Activated CD4-positive, alpha-beta T cell treated with anti-CD3 and anti-CD28 coated beads, Interleukin-2, amount 10 ng/mL, durations not matched to agents 7 days and 5 days (primary cell): Measurements from ENCODE around the gene RPRD1A. TPM values are rescaled to one million over a fixed set of nuclear protein-coding genes. Genes with fewer than 3 reads are reported as not detected.

Source experiments
- CTCF ChIA-PET: fragments of 350-600 bp; sonication (Branson Sonifier 250); formaldehyde crosslinking; loops from one replicate; lab custom pipeline; 2021; ENCODE audit warnings: antibody characterized with exemption; lab: Charles Lee
- POLR2A ChIA-PET: fragments of 350-600 bp; sonication (Branson Sonifier 250); formaldehyde crosslinking; loops from one replicate; lab custom pipeline; 2021; ENCODE audit warnings: antibody characterized with exemption; lab: Charles Lee
- DNase-seq: peaks from one replicate; pipeline ENCODE4 v3.0.0-alpha.2; 2020
- H3K27ac Mint-ChIP-seq: one replicate; pipeline ENCODE4 v1.8.0; 2021; ENCODE audit warnings: mild to moderate bottlenecking, moderate library complexity, mixed read lengths
- H3K27me3 Mint-ChIP-seq: one replicate; pipeline ENCODE4 v1.8.0; 2021; ENCODE audit warnings: mixed read lengths
- H3K36me3 Mint-ChIP-seq: one replicate; pipeline ENCODE4 v1.8.0; 2021; ENCODE audit warnings: low read depth, mixed read lengths
- H3K4me1 Mint-ChIP-seq: one replicate; pipeline ENCODE4 v1.8.0; 2021; ENCODE audit warnings: mixed read lengths
- H3K4me3 Mint-ChIP-seq: one replicate; pipeline ENCODE4 v1.8.0; 2021; ENCODE audit warnings: mild to moderate bottlenecking, moderate library complexity, mixed read lengths
- H3K9me3 Mint-ChIP-seq: one replicate; pipeline ENCODE4 v1.8.0; 2021; ENCODE audit warnings: mixed read lengths
- total RNA-seq, 2 experiments: library from RNA; stranded (reverse); gene quantifications; one replicate each; pipeline ENCODE4 v1.2.3, GENCODE V29; 2021

Gene RPRD1A
- total RNA-seq, 2 experiments from 2014 or later: 29.2 to 29.4 TPM

DNA sequence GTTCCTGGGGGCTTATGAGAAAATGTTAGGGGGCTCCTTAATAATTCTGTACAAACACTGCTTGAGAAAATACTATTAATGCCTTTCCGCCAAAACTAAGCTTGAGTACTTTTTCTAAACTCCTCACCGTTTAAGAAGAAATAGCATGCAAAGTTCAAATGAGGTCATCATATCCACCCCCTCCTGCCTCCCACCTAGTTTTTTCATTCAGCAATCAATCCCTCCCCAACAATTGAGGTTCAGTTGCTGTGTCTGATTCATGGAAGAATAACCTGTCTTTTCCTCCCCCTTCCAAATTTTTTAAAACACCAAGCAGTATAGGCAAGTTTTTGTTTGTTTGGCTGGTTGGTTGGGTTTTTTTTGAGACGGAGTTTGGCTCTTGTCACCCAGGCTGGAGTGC, 119.3 kb downstream of the RPRD1A start:
- DNase-seq: no peak
- Mint-ChIP-seq H3K9me3 (no peaks in the 10 kb centered on the region), H3K4me1 (peaks cover 8% of the 10 kb centered on the region), H3K27me3 (peaks cover 5% of the 10 kb centered on the region), H3K36me3 (no peaks in the 10 kb centered on the region), H3K27ac (no peak overlapping the region), H3K4me3 (no peak overlapping the region)
- POLR2A ChIA-PET: no interaction called here
- CTCF ChIA-PET: interaction anchor here (1.4 kb wide), 1 partner anchor 26 kb away, joined by 3 read pairs; no protein-coding TSS in a partner anchor

DNA sequence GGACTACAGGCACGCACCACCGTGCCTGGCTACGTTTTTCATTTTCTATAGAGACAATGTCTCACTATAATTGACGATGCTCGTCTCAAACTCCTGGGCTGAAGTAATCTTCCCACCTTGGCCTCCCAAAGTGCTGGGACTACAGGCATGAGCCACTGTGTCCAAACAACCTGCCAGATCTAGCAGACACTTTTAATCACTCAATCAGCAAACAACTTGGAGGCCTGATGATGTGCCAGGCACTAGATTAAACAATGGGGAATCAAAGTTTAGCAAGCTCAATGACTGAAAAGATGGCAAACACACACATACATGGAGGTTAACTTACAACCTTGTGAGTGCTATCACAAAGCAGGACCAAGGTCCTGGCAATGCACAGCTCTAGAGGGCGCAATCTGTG, 124.7 kb downstream of the RPRD1A start:
- CTCF ChIA-PET: no interaction called here

DNA sequence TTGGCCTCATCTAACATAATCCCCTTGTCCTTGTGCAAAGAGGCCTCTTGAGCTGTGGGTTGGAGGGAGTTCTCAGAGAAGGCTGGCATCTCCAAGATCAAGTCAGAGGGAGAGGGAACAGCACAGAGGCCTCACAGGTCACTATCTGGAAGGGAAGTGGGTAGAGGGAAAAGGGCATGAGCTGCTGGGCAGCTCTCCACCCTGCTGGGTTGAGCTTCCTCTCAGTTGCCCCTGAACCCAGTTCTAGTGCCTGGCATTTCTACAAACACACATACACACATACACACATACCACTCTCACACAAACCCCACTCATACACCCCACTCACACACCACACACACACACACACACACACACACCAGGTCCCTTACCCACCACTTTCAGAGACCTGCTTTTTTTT, 125.2 kb downstream of the RPRD1A start:
- POLR2A ChIA-PET: no interaction called here
- no peak overlapping the region for H3K27ac Mint-ChIP-seq
- CTCF ChIA-PET: no interaction called here
- no peaks in the 10 kb centered on the region for H3K4me1 Mint-ChIP-seq
- no peaks in the 10 kb centered on the region for H3K27me3 Mint-ChIP-seq
- DNase-seq: no peak
- no peaks in the 10 kb centered on the region for H3K9me3 Mint-ChIP-seq
- no peaks in the 10 kb centered on the region for H3K36me3 Mint-ChIP-seq
- H3K4me3 Mint-ChIP-seq: no peak overlapping the region

More for the DNA sequence above, 124.7 kb downstream of the RPRD1A start:
- H3K4me3 Mint-ChIP-seq: no peak overlapping the region
- no peaks in the 10 kb centered on the region for H3K4me1 Mint-ChIP-seq
- DNase-seq: no peak
- POLR2A ChIA-PET: no interaction called here
- H3K9me3 Mint-ChIP-seq: no peaks in the 10 kb centered on the region
- no peaks in the 10 kb centered on the region for H3K27me3 Mint-ChIP-seq
- no peak overlapping the region for H3K27ac Mint-ChIP-seq
- no peaks in the 10 kb centered on the region for H3K36me3 Mint-ChIP-seq

DNA sequence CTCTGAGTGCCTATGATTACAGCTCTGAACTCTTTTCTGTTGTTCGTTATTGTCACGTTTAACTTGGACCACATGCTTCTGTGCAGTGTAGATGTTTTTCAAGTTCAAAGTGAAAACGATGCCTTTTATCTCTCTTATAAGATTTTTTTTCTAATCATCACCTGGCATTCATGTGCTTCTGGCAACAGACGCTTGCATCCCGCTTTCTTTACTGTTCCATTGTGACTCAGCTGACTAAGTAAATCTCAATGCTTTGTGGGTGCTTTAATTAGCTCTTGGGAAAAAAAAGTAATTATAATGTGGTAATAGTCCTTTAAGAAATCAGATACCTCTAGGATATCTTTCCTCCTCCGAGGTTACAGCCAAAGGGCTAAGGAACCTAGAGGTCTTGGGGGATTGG, 126.1 kb downstream of the RPRD1A start:
- Mint-ChIP-seq H3K27me3 (peaks cover 1% of the 10 kb centered on the region), H3K4me1 (no peaks in the 10 kb centered on the region), H3K27ac (no peak overlapping the region), H3K9me3 (no peaks in the 10 kb centered on the region), H3K36me3 (no peaks in the 10 kb centered on the region), H3K4me3 (no peak overlapping the region)
- DNase-seq: no peak
- CTCF ChIA-PET: no interaction called here
- POLR2A ChIA-PET: no interaction called here

Other genes starting within 250 kb of the RPRD1A start
- gene SLC39A6, start 61.8 kb upstream of the RPRD1A start, total RNA-seq: 10 to 100 TPM; 20.1 to 22.5 TPM
- 10 to 100 TPM; 63.3 to 72.8 TPM for gene ELP2, start 62.3 kb upstream of the RPRD1A start, total RNA-seq
- under 1 TPM; 0.05 to 0.17 TPM for gene MOCOS, start 119.9 kb upstream of the RPRD1A start, total RNA-seq
- gene FHOD3, start 230.2 kb upstream of the RPRD1A start, total RNA-seq: not detected